NB4 (cell line): Measurements from ENCODE around the gene B3GALT4.

Experiments
- DNase-seq: peaks from one replicate; pipeline ENCODE4 v3.0.0; 2010; ENCODE audit warnings: low read depth
- H3K4me3 ChIP-seq: one replicate; pipeline ENCODE4 v1.5.1; 2011; ENCODE audit warnings: mild to moderate bottlenecking, low read depth, low read length, moderate library complexity
- MYC ChIP-seq: IDR thresholded peaks from 2 replicates; pipeline ENCODE4 v1.6.1; 2011; ENCODE audit warnings: low read depth, low read length
- POLR2A ChIP-seq: IDR thresholded peaks from 2 replicates; pipeline ENCODE4 v1.6.1; 2011; ENCODE audit warnings: mild to moderate bottlenecking; ENCODE audit not compliant: insufficient read length; ENCODE audit errors: extremely low read depth
- TF ChIP-seq, protein P1 (sequence below): IDR thresholded peaks from one replicate; pipeline ENCODE4 v1.5.1; 2012; ENCODE audit warnings: low read depth, low read length
- TF ChIP-seq, protein P2 (sequence below): IDR thresholded peaks from 2 replicates; pipeline ENCODE4 v1.6.1; 2011; ENCODE audit warnings: low read depth, low read length

Gene B3GALT4

DNA sequence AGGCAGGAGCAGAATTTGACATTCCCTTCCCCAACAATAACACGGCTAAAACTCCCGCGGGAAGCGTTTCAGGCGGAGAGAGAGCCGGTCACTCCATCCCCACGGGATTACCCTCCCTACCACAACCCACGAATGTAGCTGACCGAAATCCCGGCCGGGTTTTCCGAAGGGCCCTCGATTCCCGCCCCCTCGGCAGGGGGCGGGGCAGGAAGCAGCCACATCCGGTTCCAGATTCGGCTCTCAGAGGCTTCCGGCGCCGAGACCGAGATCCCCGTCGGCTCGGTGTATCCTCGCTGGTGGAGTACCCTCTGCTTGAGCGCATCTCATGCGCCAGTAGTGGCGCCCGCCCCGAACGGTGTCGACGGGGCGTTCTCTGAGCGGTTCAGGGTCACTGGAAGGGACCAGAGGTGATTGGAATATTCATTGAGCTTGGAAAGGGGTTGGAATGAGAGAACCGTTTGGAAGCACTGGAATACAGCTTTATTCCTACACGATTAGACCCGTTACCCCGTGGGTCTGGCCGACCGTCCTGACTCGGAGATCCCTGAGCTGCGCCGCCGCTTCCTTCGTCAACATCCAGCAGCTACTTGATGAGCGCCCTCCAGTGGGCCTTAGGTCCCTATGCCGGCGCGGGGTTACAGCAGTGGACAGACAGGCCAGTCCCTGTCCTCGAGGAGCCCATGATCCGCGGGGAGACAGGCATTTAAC lies 22.5 kb downstream of the B3GALT4 start:
- DNase-seq, result peak; percentile 97
- TF ChIP-seq, protein P1, sequence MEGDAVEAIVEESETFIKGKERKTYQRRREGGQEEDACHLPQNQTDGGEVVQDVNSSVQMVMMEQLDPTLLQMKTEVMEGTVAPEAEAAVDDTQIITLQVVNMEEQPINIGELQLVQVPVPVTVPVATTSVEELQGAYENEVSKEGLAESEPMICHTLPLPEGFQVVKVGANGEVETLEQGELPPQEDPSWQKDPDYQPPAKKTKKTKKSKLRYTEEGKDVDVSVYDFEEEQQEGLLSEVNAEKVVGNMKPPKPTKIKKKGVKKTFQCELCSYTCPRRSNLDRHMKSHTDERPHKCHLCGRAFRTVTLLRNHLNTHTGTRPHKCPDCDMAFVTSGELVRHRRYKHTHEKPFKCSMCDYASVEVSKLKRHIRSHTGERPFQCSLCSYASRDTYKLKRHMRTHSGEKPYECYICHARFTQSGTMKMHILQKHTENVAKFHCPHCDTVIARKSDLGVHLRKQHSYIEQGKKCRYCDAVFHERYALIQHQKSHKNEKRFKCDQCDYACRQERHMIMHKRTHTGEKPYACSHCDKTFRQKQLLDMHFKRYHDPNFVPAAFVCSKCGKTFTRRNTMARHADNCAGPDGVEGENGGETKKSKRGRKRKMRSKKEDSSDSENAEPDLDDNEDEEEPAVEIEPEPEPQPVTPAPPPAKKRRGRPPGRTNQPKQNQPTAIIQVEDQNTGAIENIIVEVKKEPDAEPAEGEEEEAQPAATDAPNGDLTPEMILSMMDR, result peak; percentile 74
- TF ChIP-seq, protein P2, sequence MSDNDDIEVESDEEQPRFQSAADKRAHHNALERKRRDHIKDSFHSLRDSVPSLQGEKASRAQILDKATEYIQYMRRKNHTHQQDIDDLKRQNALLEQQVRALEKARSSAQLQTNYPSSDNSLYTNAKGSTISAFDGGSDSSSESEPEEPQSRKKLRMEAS, result peak; percentile 39; the same call in 1 of the 2 replicates
- TF ChIP-seq POLR2A (peak; percentile 86), MYC (peak; percentile 37; the same call in 1 of the 2 replicates)
- H3K4me3 ChIP-seq, result peak overlapping the region; percentile 83

- no peak overlapping the region for H3K4me3 ChIP-seq
- no peak for DNase-seq
- no peak for TF ChIP-seq POLR2A
- TF ChIP-seq, protein P2, result no peak
- TF ChIP-seq MYC, result no peak
- TF ChIP-seq, protein P1, result no peak
These were observed 25.0 kb downstream of the B3GALT4 start for GRCh38 chr6:33301877-33302276.

DNA sequence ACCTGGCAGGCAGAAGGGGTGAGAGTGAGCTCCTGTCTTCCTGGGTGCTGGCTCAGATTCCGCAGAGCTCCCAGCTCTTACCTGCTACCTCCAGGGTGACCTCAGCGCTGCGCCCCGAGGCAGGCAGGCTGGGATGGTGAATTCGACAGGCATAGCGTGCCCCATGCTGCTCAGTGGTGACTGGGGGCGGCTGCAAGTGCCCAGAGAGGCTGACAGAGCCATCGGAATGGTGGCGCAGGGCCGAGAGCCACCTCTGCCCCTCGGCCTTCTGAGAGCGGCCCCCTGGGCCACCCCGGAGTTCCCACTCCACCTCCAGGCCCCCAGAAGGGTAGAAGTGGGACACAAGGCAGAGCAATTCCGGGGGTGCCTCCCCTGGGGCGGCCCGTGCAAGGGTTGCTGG lies 27.3 kb downstream of the B3GALT4 start:
- no peak overlapping the region for H3K4me3 ChIP-seq
- TF ChIP-seq, protein P1, result no peak
- TF ChIP-seq, protein P2, result no peak
- no peak for TF ChIP-seq MYC
- no peak for TF ChIP-seq POLR2A
- DNase-seq, result no peak

GRCh38 chr6:33305052-33305451 lies 28.1 kb downstream of the B3GALT4 start:
- no peak overlapping the region for H3K4me3 ChIP-seq
- TF ChIP-seq, protein P1, result no peak
- no peak for TF ChIP-seq POLR2A
- no peak for TF ChIP-seq MYC
- TF ChIP-seq, protein P2, result no peak
- DNase-seq, result no peak

DNA sequence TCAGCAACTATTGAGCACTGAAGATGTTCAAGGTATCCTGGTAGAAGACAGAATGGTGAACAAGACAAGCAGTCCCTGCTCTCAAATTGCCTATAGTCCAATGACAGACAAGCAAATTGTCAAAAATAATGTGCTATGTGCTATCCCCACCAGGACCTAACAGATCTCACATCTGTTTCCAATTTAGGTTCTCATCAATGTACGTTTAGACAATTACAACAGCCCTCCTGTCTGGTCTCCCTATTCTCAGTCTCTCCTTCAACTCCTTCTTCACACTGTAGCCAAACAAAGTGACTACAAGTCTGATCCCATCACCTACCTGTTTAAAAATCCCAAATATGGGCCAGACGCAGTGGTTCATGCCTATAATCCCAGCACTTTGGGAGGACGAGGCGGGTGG lies 29.4 kb downstream of the B3GALT4 start:
- TF ChIP-seq POLR2A (no peak), MYC (no peak)
- TF ChIP-seq, protein P2, result no peak
- TF ChIP-seq, protein P1, result no peak
- no peak for DNase-seq
- H3K4me3 ChIP-seq, result no peak overlapping the region
